Putamen (tissue), 1 donor: ENCODE data around the gene MRPS34.
"Not testable (repeated sequence)": the region's sequence is repeated elsewhere in the genome, so short reads cannot be mapped to it uniquely, and the experiment has no call there.

Experiments
- DNase-seq: peaks from one replicate; pipeline ENCODE4 v3.0.0-alpha.2; 2016; ENCODE audit warnings: low spot score

MRPS34 gene

DNA sequence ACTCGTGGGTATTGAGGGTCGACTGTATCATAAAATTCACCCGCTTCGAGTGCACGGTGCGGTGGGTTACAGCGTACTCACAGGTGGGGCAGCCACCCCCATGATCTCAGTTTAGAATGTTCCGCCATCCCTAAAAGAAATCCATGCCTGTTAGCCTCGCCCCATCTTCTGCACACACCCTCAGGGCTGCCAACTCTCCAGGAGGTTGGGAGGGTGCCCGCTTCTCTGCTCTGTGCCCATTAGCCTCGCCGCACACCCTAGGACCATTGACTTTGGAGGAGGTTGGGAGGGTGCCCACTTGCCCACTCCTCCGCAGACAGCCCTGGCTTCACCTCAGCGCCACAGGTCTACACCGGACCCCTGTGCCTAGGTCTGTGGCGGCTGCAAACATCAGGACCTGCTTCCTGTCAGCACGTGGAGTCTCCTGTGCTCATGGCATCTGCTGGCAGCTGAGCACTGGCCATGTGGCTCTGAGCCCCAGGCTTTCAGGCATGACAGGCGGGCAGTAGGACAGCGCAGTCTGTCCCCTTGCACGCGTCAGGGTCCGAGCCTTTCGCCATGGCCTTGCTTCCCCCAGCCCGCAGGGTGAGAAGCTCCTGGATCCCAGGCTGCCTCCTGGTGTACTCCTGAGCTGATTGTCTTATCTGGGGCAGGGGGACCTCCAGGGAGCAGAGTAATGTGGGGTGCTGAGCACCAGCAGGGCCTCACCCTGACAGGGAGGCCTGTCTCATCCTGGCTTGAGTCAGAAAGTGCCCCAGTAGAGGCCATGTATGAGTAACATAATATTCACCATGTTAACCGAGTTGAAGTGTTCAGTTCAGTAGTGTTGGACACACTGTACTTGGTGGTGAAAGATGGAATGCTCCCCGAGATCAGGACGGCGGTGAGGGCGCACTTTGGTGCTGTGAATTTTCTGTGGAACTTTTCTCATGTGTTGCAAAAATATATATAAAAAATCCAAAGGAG lies 23.5 kb downstream of the MRPS34 start:
- DNase-seq: no peak

DNA sequence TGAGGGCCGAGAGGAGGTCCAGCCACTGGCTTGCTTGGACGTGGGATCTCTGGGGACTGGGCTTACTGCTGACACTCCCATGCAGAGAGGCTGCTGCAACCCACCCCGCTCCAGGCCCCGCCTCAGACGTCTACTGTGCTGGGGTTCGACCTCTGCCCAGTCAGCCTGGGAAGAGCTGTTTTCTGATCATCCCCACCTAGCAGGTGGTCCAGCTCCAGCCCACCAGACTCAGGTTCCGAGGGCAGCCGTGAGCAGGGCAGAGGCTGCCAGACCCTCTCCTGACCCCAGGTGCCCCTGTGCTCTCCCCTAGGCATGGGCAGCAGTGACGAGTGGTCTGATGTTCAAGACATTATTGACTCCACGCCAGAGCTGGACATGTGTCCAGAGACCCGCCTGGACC lies 25.0 kb downstream of the MRPS34 start:
- no peak for DNase-seq

DNA sequence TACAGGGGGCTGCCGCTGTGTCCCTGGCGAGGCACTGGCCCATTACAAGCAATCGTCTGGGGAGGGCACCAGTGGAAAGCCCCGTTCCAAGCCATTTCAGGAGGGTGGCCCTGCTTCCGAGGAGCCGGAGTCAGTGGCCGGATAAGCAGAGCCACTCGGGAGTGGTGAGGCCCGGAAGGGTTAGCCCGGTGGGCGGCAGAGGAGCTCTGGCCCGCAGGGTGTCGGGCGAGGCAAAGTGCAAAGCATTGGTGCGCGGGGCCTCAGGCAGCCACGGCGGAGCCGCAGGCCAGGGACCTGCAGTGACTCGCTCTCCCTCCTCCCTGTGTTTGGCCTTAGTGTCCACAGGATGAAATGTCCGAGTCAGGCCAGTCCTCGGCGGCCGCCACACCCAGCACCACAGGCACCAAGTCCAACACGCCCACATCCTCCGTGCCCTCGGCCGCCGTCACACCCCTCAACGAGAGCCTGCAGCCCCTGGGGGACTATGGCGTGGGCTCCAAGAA lies 26.2 kb downstream of the MRPS34 start:
- DNase-seq: no peak

DNA sequence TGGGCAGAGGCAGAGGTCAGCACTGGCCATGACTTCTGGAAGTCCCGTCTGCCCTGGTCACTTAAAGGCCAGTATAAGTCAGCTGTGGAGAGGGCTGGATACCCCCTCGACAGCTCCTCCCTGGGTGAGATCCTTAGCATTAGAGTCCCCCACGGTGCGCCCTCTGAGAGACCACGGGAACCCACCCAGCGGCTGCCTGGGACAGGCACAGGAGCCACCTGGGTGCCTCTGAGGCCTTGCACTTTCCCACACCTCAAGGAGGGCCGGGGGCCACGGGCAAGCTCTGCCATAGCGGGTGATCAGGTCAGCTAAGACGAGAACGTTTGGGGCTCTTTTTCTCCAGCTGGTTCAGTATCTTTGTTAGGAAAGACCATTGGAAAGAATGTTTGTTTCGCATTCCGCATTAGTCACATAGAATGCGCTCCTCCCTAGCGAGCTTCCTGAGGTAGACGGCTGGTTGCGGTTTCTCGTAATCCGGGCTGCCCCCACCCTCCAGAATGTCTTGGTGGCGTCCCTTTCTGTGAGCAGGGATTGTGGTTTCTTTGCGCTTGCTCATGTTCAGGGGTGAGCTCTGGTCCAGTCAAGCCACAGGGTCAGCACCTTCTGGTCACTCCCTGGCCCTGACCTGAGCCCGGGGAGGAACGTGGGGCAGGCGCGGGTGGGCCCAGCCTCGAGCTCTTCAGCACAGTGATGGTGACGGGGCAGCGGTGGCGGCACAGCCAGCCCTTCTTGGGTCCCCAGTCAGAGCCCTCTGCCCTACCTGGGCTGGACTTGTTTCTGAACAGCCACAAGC lies 26.8 kb downstream of the MRPS34 start:
- DNase-seq: no peak

DNA sequence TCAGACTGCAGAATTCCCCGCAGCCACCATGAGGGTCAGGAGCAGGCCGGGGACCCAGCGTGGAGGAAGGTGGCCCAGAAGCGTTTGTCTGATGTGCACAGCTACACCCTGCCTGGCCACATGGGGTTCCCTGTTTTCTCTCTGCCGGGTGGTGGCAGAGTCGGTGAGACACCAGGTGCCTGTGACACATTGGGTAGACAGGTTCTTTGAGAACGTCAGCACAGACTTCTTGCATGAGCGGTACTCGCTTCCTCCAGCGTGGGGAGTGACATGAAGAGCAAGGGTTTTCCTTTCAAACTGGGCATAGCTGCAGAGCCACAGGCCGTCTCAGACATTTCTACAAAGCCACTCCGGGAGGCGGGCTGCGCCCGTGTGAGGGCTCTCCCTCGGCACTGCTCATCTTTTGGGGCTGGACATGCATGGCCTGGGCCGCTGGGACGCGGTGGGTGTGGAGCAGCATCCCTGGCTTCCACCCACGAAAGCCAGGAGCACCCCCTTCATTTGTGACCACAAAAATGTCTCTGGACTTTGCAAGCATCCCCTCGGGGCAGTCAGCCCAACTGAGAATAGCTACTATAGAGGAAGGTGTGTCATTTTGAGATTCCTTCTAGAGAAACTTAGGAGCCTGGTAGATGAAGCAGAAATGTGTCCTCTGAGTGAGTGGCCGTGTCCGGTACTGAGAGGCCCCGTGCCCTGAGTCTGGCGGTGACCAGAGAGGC lies 27.6 kb downstream of the MRPS34 start:
- DNase-seq: no peak

DNA sequence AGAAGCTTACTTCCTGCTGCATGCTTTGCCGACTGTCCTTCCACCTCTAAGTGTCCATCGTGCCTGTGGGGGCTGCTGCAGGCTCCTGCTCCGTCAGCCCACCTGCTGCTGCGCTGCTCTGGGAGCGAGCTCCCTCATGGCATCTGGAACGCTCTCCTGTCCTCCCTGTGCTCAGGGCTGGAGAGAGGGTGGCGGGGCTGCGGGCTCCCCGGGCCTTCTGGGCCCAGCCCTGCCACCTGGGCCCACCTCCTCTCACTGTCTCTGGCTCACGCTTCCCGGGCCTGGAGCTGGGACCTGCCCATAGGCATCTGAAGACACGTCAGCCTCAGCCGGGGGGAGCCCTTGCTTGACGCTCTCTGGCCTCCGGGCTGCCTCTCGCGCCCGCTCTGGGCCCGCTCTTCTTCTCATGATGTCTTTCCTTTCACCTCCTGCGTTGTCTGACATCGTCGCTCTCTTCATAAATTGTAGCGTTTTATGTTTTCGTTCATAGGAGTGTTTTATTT lies 28.5 kb downstream of the MRPS34 start:
- no peak for DNase-seq

DNA sequence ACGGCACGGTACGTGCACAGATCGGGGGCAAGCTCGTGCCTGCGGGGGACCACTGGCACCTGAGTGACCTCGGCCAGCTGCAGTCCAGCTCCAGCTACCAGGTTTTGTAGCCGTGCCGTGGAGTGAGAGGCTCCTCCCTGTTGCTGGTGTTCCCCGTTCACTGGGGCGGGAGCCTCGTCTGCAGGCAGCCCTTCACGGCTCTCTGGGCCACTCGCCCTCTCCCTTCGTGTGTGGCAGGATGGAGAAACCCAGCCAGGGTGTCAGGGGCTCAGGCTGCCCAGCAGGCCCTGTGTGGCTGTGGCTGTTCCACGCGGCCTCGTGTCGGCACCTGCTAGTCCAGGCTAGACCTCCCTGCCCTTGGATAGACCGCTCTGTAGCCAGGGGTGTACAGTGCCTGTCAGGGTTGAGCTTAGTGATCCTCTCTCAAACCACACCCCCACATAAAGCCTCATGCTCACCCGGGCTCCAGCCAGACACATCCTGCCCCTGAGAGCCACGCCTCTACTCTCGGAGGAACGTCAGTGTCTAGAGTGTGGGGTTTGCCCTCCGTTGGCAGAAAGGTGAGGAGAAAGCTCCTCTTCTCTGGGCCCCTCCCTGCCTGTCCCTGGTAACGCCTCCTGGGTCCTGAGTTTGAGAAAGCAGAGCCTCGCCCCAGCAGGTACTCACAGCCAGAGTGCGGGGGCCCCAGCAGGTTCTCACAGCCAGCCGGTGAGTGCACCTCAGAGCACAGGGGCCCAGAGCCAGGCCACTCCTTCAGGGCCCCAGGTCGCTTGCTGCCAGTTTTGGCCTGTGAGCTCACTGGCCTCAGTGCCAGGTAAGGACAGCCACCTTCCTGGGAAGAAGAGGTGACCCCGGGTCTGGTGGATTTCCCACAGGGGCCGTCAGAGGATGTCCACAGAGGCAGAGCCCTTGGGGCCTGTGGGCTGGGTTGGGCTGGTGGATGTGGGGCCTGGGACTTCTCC lies 29.3 kb downstream of the MRPS34 start:
- DNase-seq: no peak

DNA sequence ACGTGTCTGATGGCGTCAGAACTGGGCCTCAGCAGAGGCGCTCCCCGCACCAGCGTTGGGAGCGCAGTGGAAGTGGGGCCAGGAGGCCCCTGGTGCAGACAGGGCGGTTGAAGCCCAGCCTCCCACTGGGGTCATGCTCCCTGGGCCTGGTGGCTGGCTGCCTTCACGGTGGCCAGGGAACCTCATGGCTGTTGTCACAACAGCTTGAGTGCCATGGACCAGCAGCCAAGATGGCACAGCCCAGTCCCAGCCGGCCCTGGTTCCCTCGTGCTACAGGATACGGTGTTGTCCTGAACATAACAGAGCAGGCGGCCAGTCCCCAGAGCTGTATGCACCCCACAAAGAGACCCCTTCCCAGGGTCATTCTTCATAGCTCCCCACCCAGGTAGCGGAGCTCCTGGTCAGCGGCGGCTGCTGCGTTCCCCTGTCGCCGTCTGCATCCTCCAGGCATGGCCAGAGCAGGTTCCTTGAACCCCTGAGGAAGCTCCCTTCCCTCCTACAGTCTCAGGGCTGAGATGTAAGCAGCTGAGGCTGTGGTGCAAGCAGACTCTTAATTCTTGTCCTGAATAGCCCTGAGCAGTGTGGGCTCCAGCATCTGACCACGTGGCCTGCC lies 31.3 kb downstream of the MRPS34 start:
- no peak for DNase-seq

DNA sequence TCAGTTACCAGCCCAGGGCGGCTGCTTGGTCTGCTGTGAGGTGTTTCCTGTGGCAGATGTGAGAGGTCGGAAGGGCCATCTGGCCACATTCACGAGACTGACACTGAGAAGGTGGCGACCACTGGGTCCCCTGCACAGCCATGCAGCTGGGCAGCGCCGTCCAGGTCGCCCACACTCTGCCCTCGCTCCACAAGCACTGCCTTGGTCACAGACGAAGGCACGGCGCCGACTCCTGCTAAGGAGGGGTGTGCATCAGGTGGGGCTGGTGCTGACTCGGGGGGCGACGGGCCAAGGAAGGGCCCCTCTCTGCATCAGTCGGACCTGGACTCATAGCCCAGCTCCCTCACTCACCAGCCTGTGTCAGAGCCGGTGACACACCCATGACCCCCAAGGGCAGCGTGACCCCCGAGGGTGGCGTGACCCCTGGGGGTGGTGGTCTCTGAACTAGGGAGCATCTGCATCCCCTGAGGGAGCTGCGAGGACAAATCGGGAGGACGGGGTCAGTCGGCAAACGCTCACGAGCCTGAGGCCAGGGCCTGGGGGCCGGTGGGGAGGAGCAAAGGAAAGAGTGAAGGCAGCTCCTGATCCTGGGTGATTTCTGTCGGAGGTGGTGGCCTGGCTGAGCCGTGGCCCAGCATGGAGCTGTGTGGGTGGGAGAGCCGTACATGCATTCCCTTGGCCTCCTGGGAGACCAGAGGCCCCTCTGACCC lies 32.0 kb downstream of the MRPS34 start:
- DNase-seq: no peak

DNA sequence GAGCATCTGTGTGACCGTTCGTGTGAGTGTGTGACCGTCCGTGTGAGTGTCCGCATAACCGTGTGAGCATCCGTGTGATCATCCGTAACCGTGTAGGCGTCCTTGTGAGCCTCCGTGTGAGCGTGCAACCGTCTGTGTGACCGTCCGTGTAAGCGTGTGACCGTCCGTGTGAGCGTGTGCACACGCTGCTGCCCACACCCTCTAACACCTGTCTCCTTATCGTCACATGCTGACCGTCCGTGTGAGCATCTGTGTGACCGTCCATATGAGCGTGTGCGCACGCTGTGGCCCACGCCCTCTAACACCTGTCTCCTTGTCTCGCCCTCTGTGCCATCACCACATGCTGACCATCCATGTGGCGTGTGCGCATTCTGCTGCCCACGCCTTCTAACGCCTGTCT lies 32.7 kb downstream of the MRPS34 start:
- DNase-seq: no peak

DNA sequence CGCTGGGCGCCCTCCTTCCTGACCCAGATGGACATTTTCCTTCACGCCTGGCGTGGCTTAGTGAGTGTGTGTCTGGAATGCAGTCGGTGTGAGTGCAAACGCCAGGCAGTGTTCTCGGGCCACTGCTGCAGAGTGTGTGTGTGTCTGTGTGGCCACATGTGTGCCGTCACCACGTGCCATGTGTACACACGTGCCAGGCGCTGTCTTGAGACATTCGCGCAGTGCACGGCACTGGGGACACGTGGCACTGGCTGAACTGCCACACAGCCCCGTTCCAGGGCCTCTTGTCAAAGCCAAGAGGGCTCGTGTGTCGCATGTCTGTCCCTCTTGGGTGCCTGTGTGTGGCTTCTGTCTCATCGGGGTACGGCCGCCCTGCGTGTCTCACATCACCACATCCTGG lies 38.1 kb downstream of the MRPS34 start:
- no peak for DNase-seq

DNA sequence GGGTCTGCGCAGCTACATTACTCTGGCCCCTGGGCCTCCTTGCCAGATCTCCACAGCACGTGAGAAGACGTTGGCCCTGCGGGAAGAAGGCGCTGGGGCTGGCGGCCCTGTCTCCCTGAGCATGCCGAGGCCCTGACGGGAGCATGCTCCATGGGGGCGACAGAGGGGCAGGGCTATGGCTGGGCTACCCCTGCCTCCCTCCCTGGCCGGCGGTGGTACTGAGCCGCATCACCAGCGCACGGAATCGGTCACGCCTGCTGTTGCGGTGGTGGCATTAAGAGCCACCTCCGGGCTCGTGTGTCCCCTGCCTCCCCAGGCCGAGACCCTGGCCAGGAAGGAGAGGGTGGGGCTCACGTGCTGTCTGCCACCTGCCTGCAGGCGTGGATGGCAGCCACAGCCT lies 38.8 kb downstream of the MRPS34 start:
- no peak for DNase-seq

DNA sequence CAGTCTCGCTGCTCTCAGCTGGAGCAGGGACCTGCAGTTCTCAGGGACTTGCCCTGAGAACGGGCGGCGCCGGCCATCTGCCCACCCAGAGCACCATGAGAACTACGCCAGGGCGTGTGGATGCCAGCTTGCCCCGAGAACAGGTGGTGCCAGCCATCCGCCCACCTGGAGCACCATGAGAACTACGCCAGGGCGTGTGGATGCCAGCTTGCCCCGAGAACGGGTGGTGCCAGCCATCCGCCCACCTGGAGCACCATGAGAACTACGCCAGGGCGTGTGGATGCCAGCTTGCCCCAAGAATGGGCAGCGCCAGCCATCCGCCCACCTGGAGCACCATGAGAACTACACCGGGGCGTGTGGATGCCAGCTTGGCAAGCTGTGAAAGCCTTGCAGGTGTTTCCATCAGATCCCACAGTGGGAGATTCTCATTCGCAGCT lies 40.4 kb downstream of the MRPS34 start:
- DNase-seq: not testable (repeated sequence)

DNA sequence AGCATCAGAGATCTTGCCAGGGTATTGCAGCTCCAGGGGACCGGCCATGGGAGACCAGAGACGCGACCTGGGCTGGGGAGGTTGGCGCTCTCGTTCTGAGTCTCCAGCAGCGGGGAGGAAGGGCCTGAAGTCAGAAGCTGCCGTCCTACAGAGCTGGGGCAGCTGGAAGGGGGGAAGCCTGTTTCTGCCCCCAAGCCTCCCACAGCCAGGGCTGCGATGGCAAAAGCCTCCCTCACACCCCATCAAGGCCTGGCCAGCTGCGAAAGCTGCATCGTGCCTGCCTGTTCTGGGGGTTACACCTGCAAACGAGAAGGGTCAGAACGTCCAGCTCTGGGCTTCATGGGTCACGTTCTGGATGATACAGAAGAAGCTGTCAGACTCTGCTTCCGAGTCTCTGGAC lies 40.9 kb downstream of the MRPS34 start:
- no peak for DNase-seq

DNA sequence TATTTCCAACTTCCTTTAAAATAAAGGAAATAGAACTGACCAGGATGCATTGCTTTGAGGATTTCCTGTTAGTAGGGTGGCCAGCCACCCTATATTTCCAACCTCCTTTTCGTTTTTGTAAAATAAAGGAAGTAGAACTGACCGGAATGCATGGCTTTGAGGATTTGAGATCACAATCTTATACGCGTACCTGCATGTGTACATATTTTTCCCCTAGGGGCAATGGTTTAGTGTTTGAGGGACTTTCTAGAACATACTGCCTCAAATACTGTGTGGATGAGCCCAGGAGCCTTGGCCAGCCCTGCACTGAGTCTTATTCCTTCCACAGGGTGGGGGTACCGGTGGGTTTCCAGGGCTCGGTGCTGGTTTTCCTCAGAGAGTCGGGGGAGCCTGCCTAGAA lies 41.3 kb downstream of the MRPS34 start:
- DNase-seq: no peak

DNA sequence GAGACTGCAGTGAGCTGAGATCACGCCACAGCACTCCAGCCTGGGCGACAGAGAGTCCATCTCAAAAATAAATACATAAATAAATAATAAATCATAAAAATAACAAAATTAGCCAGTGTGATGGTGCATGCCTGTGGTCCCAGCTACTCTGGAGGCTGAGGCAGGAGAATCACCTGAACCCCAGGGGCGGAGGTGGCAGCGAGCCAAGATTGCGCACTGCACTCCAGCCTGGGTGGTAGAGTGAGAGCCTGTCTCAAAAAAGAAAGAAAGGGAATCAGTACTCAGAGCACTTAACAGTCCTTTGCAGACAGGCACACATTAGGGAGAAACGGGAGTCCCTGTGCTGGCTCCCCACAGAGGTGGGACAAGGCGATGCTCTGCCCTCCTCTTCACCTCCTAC lies 41.9 kb downstream of the MRPS34 start:
- DNase-seq: no peak

DNA sequence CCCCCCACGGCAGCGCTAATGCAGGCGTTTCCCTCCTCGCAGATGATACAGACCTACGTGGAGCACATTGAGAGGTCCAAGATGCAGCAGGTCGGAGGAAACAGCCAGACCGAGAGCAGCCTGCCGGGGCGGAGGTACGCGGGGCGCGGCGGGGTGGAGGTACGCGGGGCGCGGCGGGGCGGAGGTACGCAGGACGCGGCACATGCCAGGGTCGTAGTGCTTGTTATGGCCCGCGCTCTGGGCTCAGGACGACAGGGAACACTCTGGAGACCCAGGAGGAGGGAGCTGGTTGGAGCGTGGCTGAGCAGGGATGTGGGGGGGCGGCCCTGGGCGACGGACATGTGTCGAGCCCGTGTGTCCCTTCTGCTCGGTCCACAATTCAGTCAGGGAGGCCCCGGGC lies 43.5 kb downstream of the MRPS34 start:
- DNase-seq: no peak

DNA sequence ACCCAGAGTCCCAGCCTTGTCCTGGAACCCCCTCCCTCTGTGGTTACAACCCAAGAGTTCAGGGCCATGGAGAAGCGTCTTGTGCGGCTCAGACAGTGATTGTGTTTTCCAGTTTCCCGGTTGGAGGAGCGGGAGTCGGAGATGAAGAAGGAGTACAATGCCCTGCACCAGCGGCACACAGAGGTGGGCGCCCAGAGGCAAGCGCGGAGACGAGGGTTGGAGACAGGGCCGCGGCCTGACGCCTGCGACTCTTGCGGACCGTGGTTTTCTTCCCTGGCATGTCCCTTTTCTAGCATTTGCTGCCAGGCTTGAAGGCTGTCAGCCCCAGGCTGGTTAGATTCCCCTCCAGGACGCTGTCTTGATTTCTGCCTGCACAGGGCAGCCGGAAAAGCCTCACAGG lies 43.9 kb downstream of the MRPS34 start:
- DNase-seq: no peak
